HEK293 (cell line): Measurements from ENCODE around the gene C5AR2.

ENCODE experiments used
- CTCF ChIA-PET: fragments of 350-600 bp; formaldehyde crosslinking; extraction: SDS; loops from one replicate; lab custom pipeline; 2021; ENCODE audit warnings: antibody characterized with exemption; lab: Yijun Ruan, JAX
- POLR2A ChIA-PET: fragments of 300-600 bp; formaldehyde crosslinking; extraction: SDS; loops from one replicate; lab custom pipeline; 2020; ENCODE audit warnings: antibody characterized with exemption, inconsistent platforms; lab: Yijun Ruan, JAX
- H3K27ac ChIP-seq: fragments of 200-500 bp; sonication (Bioruptor generic); 2 replicates; pipeline ENCODE4 v1.5.1; 2014; ENCODE audit warnings: low read depth, low read length, control low read depth, inconsistent platforms; ENCODE audit errors: extremely low read depth
- H3K36me3 ChIP-seq, 2 experiments: fragments of 200-500 bp in 1 of 2; sonication (Bioruptor generic) in 1 of 2; 1 replicate in 1 of 2; 2 replicates in 1 of 2; pipeline ENCODE4 v1.5.1; 2014 to 2017; ENCODE audit warnings: inconsistent platforms in 2 of 2, low read length in 2 of 2; ENCODE audit not compliant: control insufficient read depth in 2 of 2, insufficient read depth in 1 of 2
- H3K4me1 ChIP-seq: fragments of 200-500 bp; sonication (Bioruptor generic); 2 replicates; pipeline ENCODE4 v1.5.1; 2014; ENCODE audit warnings: mild to moderate bottlenecking, low read length, inconsistent platforms; ENCODE audit not compliant: control insufficient read depth, insufficient read depth
- H3K4me3 ChIP-seq: 2 replicates; pipeline ENCODE4 v1.5.1; 2011; ENCODE audit warnings: low read depth, mild to moderate bottlenecking, control low read depth, low read length, moderate library complexity
- H3K9me3 ChIP-seq: fragments of 200-500 bp; sonication (Bioruptor generic); 2 replicates; pipeline ENCODE4 v1.5.1; 2014; ENCODE audit warnings: low read depth, low read length, inconsistent platforms; ENCODE audit not compliant: control insufficient read depth, insufficient read depth
- GLIS2 ChIP-seq: fragments of 450-650 bp; formaldehyde crosslinking; IDR thresholded peaks from 2 replicates; pipeline ENCODE4 v1.5.1; 2016; ENCODE audit warnings: missing biosample characterization, missing genetic modification characterization
- HOXA7 ChIP-seq: sonication (generic); formaldehyde crosslinking; IDR thresholded peaks from 2 replicates; pipeline ENCODE4 v1.8.1; 2022; ENCODE audit warnings: missing genetic modification reagents, borderline replicate concordance
- IKZF3 ChIP-seq: fragments of 450-650 bp; IDR thresholded peaks from 2 replicates; pipeline ENCODE4 v1.5.0; 2018; ENCODE audit warnings: missing biosample characterization, mild to moderate bottlenecking, missing genetic modification characterization, moderate library complexity
- KLF16 ChIP-seq: fragments of 450-650 bp; formaldehyde crosslinking; IDR thresholded peaks from 2 replicates; pipeline ENCODE4 v1.5.1; 2017; ENCODE audit warnings: missing biosample characterization, missing genetic modification characterization
- MYNN ChIP-seq: fragments of 450-650 bp; formaldehyde crosslinking; IDR thresholded peaks from 2 replicates; pipeline ENCODE4 v1.5.1; 2016; ENCODE audit warnings: missing biosample characterization, missing genetic modification characterization, borderline replicate concordance
- SP3 ChIP-seq: fragments of 450-650 bp; formaldehyde crosslinking; IDR thresholded peaks from 2 replicates; pipeline ENCODE4 v1.5.1; 2016; ENCODE audit warnings: missing biosample characterization, missing genetic modification characterization
- ZFP3 ChIP-seq: fragments of 450-650 bp; formaldehyde crosslinking; IDR thresholded peaks from 2 replicates; pipeline ENCODE4 v1.5.1; 2016; ENCODE audit warnings: low read depth, missing biosample characterization, missing genetic modification characterization
- ZFP69B ChIP-seq: fragments of 450-650 bp; formaldehyde crosslinking; IDR thresholded peaks from 2 replicates; pipeline ENCODE4 v1.5.1; 2016; ENCODE audit warnings: missing biosample characterization, missing genetic modification characterization
- ZIC2 ChIP-seq: fragments of 450-650 bp; formaldehyde crosslinking; IDR thresholded peaks from 2 replicates; pipeline ENCODE4 v1.5.1; 2016; ENCODE audit warnings: missing biosample characterization, missing genetic modification characterization
- ZNF138 ChIP-seq: fragments of 450-650 bp; formaldehyde crosslinking; IDR thresholded peaks from 2 replicates; pipeline ENCODE4 v1.5.1; 2016; ENCODE audit warnings: missing biosample characterization, missing genetic modification characterization, borderline replicate concordance
- ZNF18 ChIP-seq: fragments of 450-650 bp; formaldehyde crosslinking; IDR thresholded peaks from 2 replicates; pipeline ENCODE4 v1.5.1; 2016; ENCODE audit warnings: missing biosample characterization, missing genetic modification characterization
- ZNF266 ChIP-seq: fragments of 450-650 bp; formaldehyde crosslinking; IDR thresholded peaks from 2 replicates; pipeline ENCODE4 v1.5.1; 2016; ENCODE audit warnings: missing biosample characterization, missing genetic modification characterization, low read depth
- ZNF280D ChIP-seq: fragments of 450-650 bp; formaldehyde crosslinking; IDR thresholded peaks from 2 replicates; pipeline ENCODE4 v1.5.1; 2016; ENCODE audit warnings: missing biosample characterization, missing genetic modification characterization
- ZNF292 ChIP-seq: fragments of 450-650 bp; formaldehyde crosslinking; IDR thresholded peaks from 2 replicates; pipeline ENCODE4 v1.5.1; 2016; ENCODE audit warnings: low read depth, missing biosample characterization, missing genetic modification characterization, borderline replicate concordance
- ZNF391 ChIP-seq: fragments of 450-650 bp; formaldehyde crosslinking; IDR thresholded peaks from 2 replicates; pipeline ENCODE4 v1.5.1; 2016; ENCODE audit warnings: low read depth, missing biosample characterization, missing genetic modification characterization, borderline replicate concordance
- ZNF561 ChIP-seq: fragments of 450-650 bp; IDR thresholded peaks from 2 replicates; pipeline ENCODE4 v1.5.1; 2018; ENCODE audit warnings: missing biosample characterization, missing genetic modification characterization, borderline replicate concordance
- TF ChIP-seq, protein P1 (sequence below): fragments of 450-650 bp; formaldehyde crosslinking; IDR thresholded peaks from 2 replicates; pipeline ENCODE4 v1.5.1; 2016; ENCODE audit warnings: missing biosample characterization, missing genetic modification characterization

The C5AR2 gene

GRCh38 chr19:47375694-47376588, 44.0 kb downstream of the C5AR2 start:
- Histone ChIP-seq H3K4me1 (no peaks in the 10 kb centered on the region), H3K36me3 (peaks cover 14 to 93% of the 10 kb centered on the region in 2 experiments; a peak in 2 of 3 replicates), H3K9me3 (no peaks in the 10 kb centered on the region), H3K4me3 (no peak overlapping the region), H3K27ac (no peak overlapping the region)
- POLR2A ChIA-PET, result no interaction called here
- CTCF ChIA-PET, result interaction anchor here (0.6 to 3.1 kb wide), 3 partner anchors 15 to 27 kb away, joined by 3 to 13 read pairs (median 9); partner anchors contain the start of gene DHX34
- TF ChIP-seq, protein P1, sequence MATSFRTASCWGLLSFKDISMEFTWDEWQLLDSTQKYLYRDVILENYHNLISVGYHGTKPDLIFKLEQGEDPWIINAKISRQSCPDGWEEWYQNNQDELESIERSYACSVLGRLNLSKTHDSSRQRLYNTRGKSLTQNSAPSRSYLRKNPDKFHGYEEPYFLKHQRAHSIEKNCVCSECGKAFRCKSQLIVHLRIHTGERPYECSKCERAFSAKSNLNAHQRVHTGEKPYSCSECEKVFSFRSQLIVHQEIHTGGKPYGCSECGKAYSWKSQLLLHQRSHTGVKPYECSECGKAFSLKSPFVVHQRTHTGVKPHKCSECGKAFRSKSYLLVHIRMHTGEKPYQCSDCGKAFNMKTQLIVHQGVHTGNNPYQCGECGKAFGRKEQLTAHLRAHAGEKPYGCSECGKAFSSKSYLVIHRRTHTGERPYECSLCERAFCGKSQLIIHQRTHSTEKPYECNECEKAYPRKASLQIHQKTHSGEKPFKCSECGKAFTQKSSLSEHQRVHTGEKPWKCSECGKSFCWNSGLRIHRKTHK (tag by site-specific recombination), result no peak
- TF ChIP-seq ZFP3 (tag by site-specific recombination) (no peak), KLF16 (tag by site-specific recombination) (no peak), ZNF266 (tag by site-specific recombination) (no peak), MYNN (tag by site-specific recombination) (no peak), HOXA7 (CRISPR knock-in tag) (no peak)

DNA sequence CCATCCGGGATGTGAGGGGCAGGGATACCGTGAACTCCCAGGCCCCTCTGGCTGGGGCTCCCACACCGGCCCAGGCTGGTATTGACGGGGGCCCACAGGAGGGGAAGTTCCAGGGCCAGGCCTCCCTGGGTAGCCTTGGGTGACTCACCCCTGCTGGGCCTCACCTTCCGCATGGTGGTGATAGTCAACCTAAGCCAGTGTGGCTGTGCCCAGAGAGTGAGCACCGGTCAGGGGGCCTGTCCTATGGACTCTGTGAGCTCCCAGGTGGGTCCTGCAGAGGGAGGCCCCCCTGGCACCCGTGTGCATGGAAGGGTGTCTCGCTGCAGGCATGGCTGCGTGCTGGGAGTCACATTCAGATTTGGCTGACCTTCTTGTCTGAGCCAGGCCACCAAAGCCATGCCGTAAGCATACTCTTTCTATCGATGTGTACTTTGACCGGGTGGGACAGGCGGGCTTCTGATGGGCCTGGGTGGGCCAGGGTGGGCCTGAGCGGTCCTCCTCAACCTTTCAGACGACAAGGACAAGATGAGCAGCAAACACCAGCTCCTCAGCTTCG, 44.7 kb downstream of the C5AR2 start:
- ChIA-PET POLR2A (interaction anchor here (1.5 kb wide), 1 partner anchor 28 kb away, joined by 4 read pairs; the partner anchor contains the start of gene DHX34), CTCF (interaction anchor here (0.6 to 3.1 kb wide), 3 partner anchors 14 to 28 kb away, joined by 3 to 13 read pairs (median 9); partner anchors contain the start of gene DHX34)
- no peak for TF ChIP-seq IKZF3 (tag by site-specific recombination)
- peak; percentile 40 for TF ChIP-seq GLIS2
- H3K9me3 ChIP-seq, result no peaks in the 10 kb centered on the region
- H3K4me3 ChIP-seq, result no peak overlapping the region
- no peak overlapping the region for H3K27ac ChIP-seq
- H3K36me3 ChIP-seq, result peaks cover 12 to 93% of the 10 kb centered on the region in 2 experiments; a peak in 2 of 3 replicates
- no peaks in the 10 kb centered on the region for H3K4me1 ChIP-seq

DNA sequence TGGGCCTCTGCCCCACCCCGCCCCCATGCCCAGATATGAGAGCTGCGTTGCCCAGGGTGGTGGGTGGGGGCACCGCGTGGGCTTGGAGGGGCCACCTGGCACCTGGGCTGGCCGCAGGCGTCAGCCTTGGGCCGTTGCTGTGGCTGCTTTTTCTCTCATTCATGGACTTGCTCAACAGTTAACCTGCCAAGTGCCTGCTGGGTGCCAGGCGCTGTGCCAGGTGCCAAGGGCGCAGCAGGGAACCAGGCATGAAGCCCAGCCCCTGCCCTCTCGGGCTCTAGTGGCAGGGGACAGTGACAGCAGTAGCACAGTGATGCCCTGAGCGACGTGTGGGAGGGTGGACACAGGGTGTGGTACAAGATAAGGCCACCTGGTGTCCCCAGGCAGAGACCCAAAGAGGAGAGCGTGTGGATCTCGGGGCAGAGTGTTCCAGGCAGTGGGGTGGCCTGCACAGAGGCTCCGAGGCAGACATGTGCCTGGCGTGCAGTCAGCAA, 45.3 kb downstream of the C5AR2 start:
- Histone ChIP-seq H3K36me3 (peaks cover 13 to 93% of the 10 kb centered on the region in 2 experiments), H3K4me3 (no peak overlapping the region), H3K4me1 (no peaks in the 10 kb centered on the region), H3K9me3 (no peaks in the 10 kb centered on the region), H3K27ac (no peak overlapping the region)
- no peak for TF ChIP-seq ZNF138
- TF ChIP-seq ZNF292 (tag by site-specific recombination), result no peak
- TF ChIP-seq ZNF18 (tag by site-specific recombination), result no peak
- TF ChIP-seq ZNF280D (tag by site-specific recombination), result no peak
- no peak for TF ChIP-seq ZFP69B
- TF ChIP-seq ZNF391 (tag by site-specific recombination), result no peak
- TF ChIP-seq SP3, result no peak
- no peak for TF ChIP-seq ZIC2
- no peak for TF ChIP-seq ZNF561
- ChIA-PET CTCF (interaction anchor here (1.2 to 2.0 kb wide), 2 partner anchors 14 to 28 kb away, joined by 3 to 8 read pairs; partner anchors contain the start of gene DHX34), POLR2A (interaction anchor here (1.5 kb wide), 1 partner anchor 29 kb away, joined by 4 read pairs; the partner anchor contains the start of gene DHX34)
